Measurements from ENCODE around the gene ANKRD35.

DNA sequence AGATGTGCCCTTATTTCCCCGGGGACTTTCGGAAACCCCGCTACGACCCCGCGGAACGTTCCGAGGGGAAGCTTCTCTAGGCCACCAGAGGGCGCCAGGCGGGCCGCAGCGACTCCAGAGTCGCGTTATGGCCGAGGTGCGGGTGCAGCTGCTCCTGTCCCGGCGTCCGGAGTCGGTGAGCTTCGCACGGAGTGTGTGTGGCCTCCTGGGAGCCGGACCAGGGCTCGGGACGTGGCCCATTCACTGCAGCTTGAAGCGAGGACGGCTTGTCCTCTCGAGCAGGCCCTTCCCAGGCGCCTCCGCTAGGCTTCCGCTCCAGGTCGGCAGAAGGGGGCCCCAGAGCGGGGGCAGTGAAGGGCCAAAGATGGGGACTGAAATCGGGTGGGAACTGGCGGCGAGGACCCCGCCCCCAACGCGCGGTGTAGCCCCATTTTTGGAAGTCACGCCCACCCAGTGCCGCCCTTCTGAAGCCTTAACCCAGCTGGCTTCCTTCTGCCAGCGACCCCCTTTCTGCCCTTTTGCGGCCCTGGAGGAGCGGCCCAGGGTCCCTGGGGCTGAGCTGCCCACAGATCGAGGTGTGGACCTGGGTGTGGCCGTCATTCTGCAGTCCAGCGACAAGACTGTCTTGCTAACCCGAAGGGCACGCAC is 40.0 kb downstream of the ANKRD35 start, which contains the start of gene NUDT17:
- peak; percentile 99 for TF ChIP-seq CTCF (IDR thresholded peaks at IDR 0.05)
- TF ChIP-seq REST (IDR thresholded peaks at IDR 0.05; ENCODE audit: insufficient read depth in 1 of 2, low read depth in 2 of 2, low read length in 1 of 2), result 0 out of 4 replicates have a peak, but pooled peaks of 1 of the 2 experiments have one; percentile 49

All from Panc1 (cell line).